Smooth muscle cell of bladder (primary cell): ENCODE data around the gene DOC2A. TPM values are rescaled to one million over a fixed set of nuclear protein-coding genes. Genes with fewer than 3 reads are reported as not detected.

Source experiments
- total RNA-seq: library from RNA; depleted of rRNA; stranded (reverse); fragments of >200 nt; gene quantifications from 2 replicates; pipeline ENCODE4 v1.2.3, GENCODE V29; 2014

Gene DOC2A
- total RNA-seq, result 0.28 TPM in 1 of 2 replicates, not detected in the other

GRCh38 chr16:30010844-30011713 is at the start of gene DOC2A:
Gene DOC2A, minus strand, starts transcription at chr16:30011027. Its CDS starts 805 bp downstream, at chr16:30010222.

GRCh38 chr16:30030841-30031413 is 20.1 kb upstream of the DOC2A start, which contains the start of gene TLCD3B:
Gene TLCD3B, minus strand, starts transcription at chr16:30031271. Its CDS starts 744 bp downstream, at chr16:30030527.

GRCh38 chr16:30022887-30023286 is 12.1 kb upstream of the DOC2A start, which contains the start of gene C16orf92:
Gene C16orf92, plus strand, starts transcription at chr16:30023198. Its CDS starts 143 bp downstream, at chr16:30023341.

GRCh38 chr16:29995911-29996765 is 14.7 kb downstream of the DOC2A start, which contains the start of gene INO80E:
Gene INO80E, plus strand, starts transcription at chr16:29996241. Its CDS starts 70 bp downstream, at chr16:29996311.

GRCh38 chr16:29995324-29995910 is 15.4 kb downstream of the DOC2A start, which contains the start of gene HIRIP3:
Gene HIRIP3, minus strand, starts transcription at chr16:29995617. Its CDS starts 12 bp downstream, at chr16:29995605.

GRCh38 chr16:29973384-29974246 is 37.2 kb downstream of the DOC2A start, which contains the start of gene TAOK2:
Gene TAOK2, plus strand, starts transcription at chr16:29973868. Its CDS starts 3,905 bp downstream, at chr16:29977773.

GRCh38 chr16:29961479-29962343 is 49.1 kb downstream of the DOC2A start, which contains the start of gene TMEM219:
Gene TMEM219, plus strand, starts transcription at chr16:29962079. Its CDS starts 1,065 bp downstream, at chr16:29963144.

Other genes with a start within 250 kb of the DOC2A start
- not detected in 2 replicates for gene ZG16, start 232.8 kb downstream of the DOC2A start, total RNA-seq
- 5.5 and 8.0 TPM in 2 replicates for gene KIF22, start 220.3 kb downstream of the DOC2A start, total RNA-seq
- 106 and 159 TPM in 2 replicates for gene MAZ, start 204.5 kb downstream of the DOC2A start, total RNA-seq
- 0.92 and 1.3 TPM in 2 replicates for gene PRRT2, start 198.8 kb downstream of the DOC2A start, total RNA-seq
- gene PAGR1, start 194.9 kb downstream of the DOC2A start, total RNA-seq, result 11.2 and 14.2 TPM in 2 replicates
- gene MVP, start 190.6 kb downstream of the DOC2A start, total RNA-seq, result 338 and 371 TPM in 2 replicates
- 94.6 and 136 TPM in 2 replicates for gene CDIPT, start 147.8 kb downstream of the DOC2A start, total RNA-seq
- gene SEZ6L2, start 111.5 kb downstream of the DOC2A start, total RNA-seq, result 2.1 and 7.0 TPM in 2 replicates
- gene ASPHD1, start 110.5 kb downstream of the DOC2A start, total RNA-seq, result 7.3 and 10.4 TPM in 2 replicates
- 3.5 and 4.8 TPM in 2 replicates for gene KCTD13, start 84.8 kb downstream of the DOC2A start, total RNA-seq
- gene TMEM219, start 48.9 kb downstream of the DOC2A start, total RNA-seq, result 81.2 and 82.3 TPM in 2 replicates
- gene TAOK2, start 37.2 kb downstream of the DOC2A start, total RNA-seq, result 39.1 and 47.1 TPM in 2 replicates
- gene HIRIP3, start 15.4 kb downstream of the DOC2A start, total RNA-seq, result 5.0 and 5.6 TPM in 2 replicates
- gene INO80E, start 14.8 kb downstream of the DOC2A start, total RNA-seq, result 11.9 and 15.2 TPM in 2 replicates
- gene C16orf92, start 12.2 kb upstream of the DOC2A start, total RNA-seq, result not detected in 2 replicates
- gene TLCD3B, start 20.2 kb upstream of the DOC2A start, total RNA-seq, result 0.09 TPM in 1 of 2 replicates, not detected in the other
- 617 and 861 TPM in 2 replicates for gene ALDOA, start 54.7 kb upstream of the DOC2A start, total RNA-seq
- gene PPP4C, start 65.0 kb upstream of the DOC2A start, total RNA-seq, result 193 and 224 TPM in 2 replicates
- gene TBX6, start 80.9 kb upstream of the DOC2A start, total RNA-seq, result under 0.01 and 0.09 TPM in 2 replicates
- gene YPEL3, start 85.2 kb upstream of the DOC2A start, total RNA-seq, result 6.3 and 10.2 TPM in 2 replicates
- 0.71 and 1.6 TPM in 2 replicates for gene GDPD3, start 102.5 kb upstream of the DOC2A start, total RNA-seq
- gene MAPK3, start 112.2 kb upstream of the DOC2A start, total RNA-seq, result 28.4 and 41.2 TPM in 2 replicates
- gene CORO1A, start 172.6 kb upstream of the DOC2A start, total RNA-seq, result 0.46 and 0.71 TPM in 2 replicates
- 20.8 and 31.1 TPM in 2 replicates for gene BOLA2B, start 182.6 kb upstream of the DOC2A start, total RNA-seq
- 20.9 and 21.2 TPM in 2 replicates for gene SLX1A, start 182.8 kb upstream of the DOC2A start, total RNA-seq
- gene SULT1A3, start 188.2 kb upstream of the DOC2A start, total RNA-seq, result 2.4 and 3.4 TPM in 2 replicates
- gene NPIPB13, start 237.5 kb upstream of the DOC2A start, total RNA-seq, result 0.43 and 1.8 TPM in 2 replicates